Nephron progenitor cell (in vitro differentiated cells): ENCODE measurements around the gene CEACAM7.
"Not testable (repeated sequence)": the region's sequence is repeated elsewhere in the genome, so short reads cannot be mapped to it uniquely, and the experiment has no call there.

Source experiments
- DNase-seq: peaks from one replicate; pipeline ENCODE4 v3.0.0; 2021
- H3K27ac Mint-ChIP-seq: 2 replicates; pipeline ENCODE4 v1.8.0; 2021; ENCODE audit warnings: mild to moderate bottlenecking, moderate library complexity, mixed read lengths
- H3K27me3 Mint-ChIP-seq: 2 replicates; pipeline ENCODE4 v1.8.0; 2021; ENCODE audit warnings: mild to moderate bottlenecking, low read depth, mixed read lengths; ENCODE audit not compliant: poor library complexity
- H3K36me3 Mint-ChIP-seq: 2 replicates; pipeline ENCODE4 v1.8.0; 2021; ENCODE audit warnings: low read depth, mixed read lengths
- H3K4me1 Mint-ChIP-seq: 2 replicates; pipeline ENCODE4 v1.8.0; 2021; ENCODE audit warnings: mixed read lengths
- H3K4me3 Mint-ChIP-seq: 2 replicates; pipeline ENCODE4 v1.8.0; 2021; ENCODE audit warnings: mild to moderate bottlenecking, moderate library complexity, mixed read lengths
- H3K9me3 Mint-ChIP-seq: 2 replicates; pipeline ENCODE4 v1.8.0; 2021; ENCODE audit warnings: mild to moderate bottlenecking, moderate library complexity, mixed read lengths
- CTCF ChIP-seq: fragments of 200-600 bp; sonication (generic); IDR thresholded peaks from 2 replicates; pipeline ENCODE4 v1.5.0; 2021; ENCODE audit warnings: antibody characterized with exemption

CEACAM7 gene

GRCh38 chr19:41682437-41682836 is 5.6 kb downstream of the CEACAM7 start:
- no peaks in the 10 kb centered on the region for H3K36me3 Mint-ChIP-seq
- no peak for DNase-seq
- no peak overlapping the region for H3K27ac Mint-ChIP-seq
- no peak overlapping the region for H3K4me3 Mint-ChIP-seq
- TF ChIP-seq CTCF, result no peak
- H3K27me3 Mint-ChIP-seq, result peaks cover 3% of the 10 kb centered on the region
- H3K9me3 Mint-ChIP-seq, result peaks cover 76% of the 10 kb centered on the region
- no peaks in the 10 kb centered on the region for H3K4me1 Mint-ChIP-seq

- DNase-seq, result no peak
- no peaks in the 10 kb centered on the region for H3K4me1 Mint-ChIP-seq
- no peak overlapping the region for H3K4me3 Mint-ChIP-seq
- peaks cover 3% of the 10 kb centered on the region for H3K27me3 Mint-ChIP-seq
- H3K9me3 Mint-ChIP-seq, result peaks cover 69% of the 10 kb centered on the region
- no peak overlapping the region for H3K27ac Mint-ChIP-seq
- no peaks in the 10 kb centered on the region for H3K36me3 Mint-ChIP-seq
- TF ChIP-seq CTCF, result no peak
These were observed 16.6 kb downstream of the CEACAM7 start for GRCh38 chr19:41671486-41671885.

- Mint-ChIP-seq H3K27ac (no peak overlapping the region), H3K36me3 (no peaks in the 10 kb centered on the region), H3K4me1 (no peaks in the 10 kb centered on the region), H3K4me3 (no peak overlapping the region), H3K27me3 (no peaks in the 10 kb centered on the region), H3K9me3 (peaks cover 74% of the 10 kb centered on the region)
- no peak for TF ChIP-seq CTCF
- DNase-seq, result no peak
These were observed 17.3 kb downstream of the CEACAM7 start for GRCh38 chr19:41670755-41671154.

- DNase-seq, result no peak
- H3K4me1 Mint-ChIP-seq, result no peaks in the 10 kb centered on the region
- TF ChIP-seq CTCF, result no peak
- no peaks in the 10 kb centered on the region for H3K27me3 Mint-ChIP-seq
- H3K36me3 Mint-ChIP-seq, result no peaks in the 10 kb centered on the region
- no peak overlapping the region for H3K27ac Mint-ChIP-seq
- H3K4me3 Mint-ChIP-seq, result no peak overlapping the region
- H3K9me3 Mint-ChIP-seq, result peaks cover 90% of the 10 kb centered on the region
These were observed 19.8 kb downstream of the CEACAM7 start for GRCh38 chr19:41668315-41668714.

GRCh38 chr19:41666075-41666474 is 22.0 kb downstream of the CEACAM7 start:
- H3K36me3 Mint-ChIP-seq, result no peaks in the 10 kb centered on the region
- no peak for TF ChIP-seq CTCF
- H3K4me1 Mint-ChIP-seq, result no peaks in the 10 kb centered on the region
- H3K27me3 Mint-ChIP-seq, result no peaks in the 10 kb centered on the region
- H3K4me3 Mint-ChIP-seq, result no peak overlapping the region
- no peak for DNase-seq
- peaks cover 96% of the 10 kb centered on the region for H3K9me3 Mint-ChIP-seq
- no peak overlapping the region for H3K27ac Mint-ChIP-seq

GRCh38 chr19:41657157-41657556 is 30.9 kb downstream of the CEACAM7 start:
- no peak for DNase-seq
- Mint-ChIP-seq H3K4me3 (no peak overlapping the region), H3K27me3 (no peaks in the 10 kb centered on the region), H3K9me3 (peaks cover 82% of the 10 kb centered on the region), H3K36me3 (no peaks in the 10 kb centered on the region), H3K27ac (no peak overlapping the region), H3K4me1 (no peaks in the 10 kb centered on the region)
- no peak for TF ChIP-seq CTCF

- DNase-seq, H3K27ac Mint-ChIP-seq, H3K27me3 Mint-ChIP-seq, H3K36me3 Mint-ChIP-seq, H3K4me3 Mint-ChIP-seq, H3K4me1 Mint-ChIP-seq: not testable (repeated sequence)
- peaks cover 81% of the 10 kb centered on the region for H3K9me3 Mint-ChIP-seq
These were observed 31.3 kb downstream of the CEACAM7 start for GRCh38 chr19:41656756-41657155.
